H9 (cell line): ENCODE data around the gene COMTD1. TPM values are rescaled to one million over a fixed set of nuclear protein-coding genes. Genes with fewer than 3 reads are reported as not detected.

ENCODE experiments used
- DNase-seq: peaks from one replicate; pipeline ENCODE4 v3.0.0-alpha.2; 2017
- H2AFZ ChIP-seq: one replicate; pipeline ENCODE4 v1.6.1; 2013; ENCODE audit warnings: mild to moderate bottlenecking, low read length, control low read depth, moderate library complexity
- H2AK5ac ChIP-seq: 2 replicates; pipeline ENCODE4 v1.6.1; 2013; ENCODE audit warnings: low read length, control low read depth, mixed read lengths; ENCODE audit not compliant: insufficient read length
- H2BK120ac ChIP-seq: one replicate; pipeline ENCODE4 v1.6.1; 2013; ENCODE audit warnings: low read depth, mild to moderate bottlenecking, low read length, control low read depth, inconsistent platforms; ENCODE audit not compliant: poor library complexity, severe bottlenecking
- H2BK12ac ChIP-seq: 2 replicates; pipeline ENCODE4 v1.6.1; 2013; ENCODE audit warnings: low read length, control low read depth, mixed read lengths, low read depth; ENCODE audit not compliant: insufficient read length
- H2BK15ac ChIP-seq: 2 replicates; pipeline ENCODE4 v1.6.1; 2013; ENCODE audit warnings: low read depth, low read length, control low read depth
- H2BK20ac ChIP-seq: one replicate; pipeline ENCODE4 v1.6.1; 2013; ENCODE audit warnings: low read depth, mild to moderate bottlenecking, low read length, control low read depth, inconsistent platforms; ENCODE audit not compliant: poor library complexity, severe bottlenecking
- H2BK5ac ChIP-seq: 2 replicates; pipeline ENCODE4 v1.6.1; 2013; ENCODE audit warnings: low read length, control low read depth, mixed read lengths; ENCODE audit not compliant: insufficient read length
- H3K14ac ChIP-seq: 2 replicates; pipeline ENCODE4 v1.6.1; 2013; ENCODE audit warnings: low read length, control low read depth; ENCODE audit not compliant: insufficient read depth
- H3K18ac ChIP-seq: 2 replicates; pipeline ENCODE4 v1.6.1; 2013; ENCODE audit warnings: low read depth, mild to moderate bottlenecking, mixed read lengths, low read length, control low read depth; ENCODE audit not compliant: insufficient read length
- H3K23ac ChIP-seq: 2 replicates; pipeline ENCODE4 v1.6.1; 2013; ENCODE audit warnings: low read length, control low read depth, mixed read lengths, low read depth; ENCODE audit not compliant: insufficient read length
- H3K23me2 ChIP-seq: 2 replicates; pipeline ENCODE4 v1.6.1; 2013; ENCODE audit warnings: low read depth, mild to moderate bottlenecking, mixed read lengths, low read length, control low read depth; ENCODE audit not compliant: insufficient read length, poor library complexity, severe bottlenecking
- H3K27ac ChIP-seq: 2 replicates; pipeline ENCODE4 v1.5.1; 2013; ENCODE audit warnings: low read length, control low read depth, mixed read lengths, low read depth; ENCODE audit not compliant: insufficient read length
- H3K27me3 ChIP-seq: 2 replicates; pipeline ENCODE4 v1.6.1; 2013; ENCODE audit warnings: low read length, control low read depth, inconsistent platforms; ENCODE audit not compliant: insufficient read depth
- H3K4ac ChIP-seq: 2 replicates; pipeline ENCODE4 v1.6.1; 2013; ENCODE audit warnings: low read depth, mild to moderate bottlenecking, control low read depth, inconsistent platforms, low read length, moderate library complexity
- H3K4me1 ChIP-seq: 2 replicates; pipeline ENCODE4 v1.6.1; 2013; ENCODE audit warnings: low read length, control low read depth, inconsistent platforms; ENCODE audit not compliant: insufficient read depth
- H3K4me2 ChIP-seq: 2 replicates; pipeline ENCODE4 v1.6.1; 2013; ENCODE audit warnings: low read length, control low read depth, mixed read lengths; ENCODE audit not compliant: insufficient read length, insufficient read depth
- H3K56ac ChIP-seq: 2 replicates; pipeline ENCODE4 v1.6.1; 2013; ENCODE audit warnings: low read depth, mild to moderate bottlenecking, mixed read lengths, low read length, control low read depth; ENCODE audit not compliant: insufficient read length
- H3K79me1 ChIP-seq: 2 replicates; pipeline ENCODE4 v1.6.1; 2013; ENCODE audit warnings: low read depth, mild to moderate bottlenecking, moderate library complexity, low read length, control low read depth, inconsistent platforms; ENCODE audit not compliant: insufficient read depth, poor library complexity, severe bottlenecking
- H3K79me2 ChIP-seq: 2 replicates; pipeline ENCODE4 v1.6.1; 2013; ENCODE audit warnings: low read length, control low read depth, inconsistent platforms; ENCODE audit not compliant: insufficient read depth
- H3K9ac ChIP-seq: 2 replicates; pipeline ENCODE4 v1.6.1; 2013; ENCODE audit warnings: low read length, control low read depth, mixed read lengths; ENCODE audit not compliant: insufficient read length; ENCODE audit errors: extremely low read depth
- H3K9me3 ChIP-seq: one replicate; pipeline ENCODE4 v1.6.1; 2013; ENCODE audit warnings: low read depth, low read length, inconsistent platforms; ENCODE audit not compliant: control insufficient read depth
- H3T11ph ChIP-seq: one replicate; pipeline ENCODE4 v1.6.1; 2013; ENCODE audit warnings: mild to moderate bottlenecking, low read length, control low read depth, inconsistent platforms
- H4K20me1 ChIP-seq: one replicate; pipeline ENCODE4 v1.6.1; 2013; ENCODE audit not compliant: control insufficient read depth, insufficient read length, insufficient read depth
- H4K5ac ChIP-seq: 2 replicates; pipeline ENCODE4 v1.6.1; 2013; ENCODE audit warnings: low read depth, mild to moderate bottlenecking, mixed read lengths, low read length, control low read depth; ENCODE audit not compliant: insufficient read length
- H4K8ac ChIP-seq: replicated peaks from 2 replicates; pipeline ENCODE4 v1.6.1; 2013; ENCODE audit warnings: low read length, control low read depth, mixed read lengths, low read depth; ENCODE audit not compliant: insufficient read length
- H4K91ac ChIP-seq: 2 replicates; pipeline ENCODE4 v1.6.1; 2013; ENCODE audit warnings: low read depth, mild to moderate bottlenecking, moderate library complexity, mixed read lengths, low read length, control low read depth; ENCODE audit not compliant: insufficient read length
- H3K27ac Mint-ChIP-seq, 3 experiments: 2 replicates in 2 of 3; 3 replicates in 1 of 3; pipeline ENCODE4 v1.8.0; 2020 to 2021; ENCODE audit warnings: mixed read lengths in 3 of 3, mild to moderate bottlenecking in 1 of 3, moderate library complexity in 1 of 3
- H3K27me3 Mint-ChIP-seq: 2 replicates; pipeline ENCODE4 v1.8.0; 2021; ENCODE audit warnings: low read depth, mild to moderate bottlenecking, moderate library complexity, mixed read lengths
- H3K36me3 Mint-ChIP-seq, 3 experiments: 2 replicates in 2 of 3; 3 replicates in 1 of 3; pipeline ENCODE4 v1.8.0; 2020 to 2021; ENCODE audit warnings: low read depth in 3 of 3, mixed read lengths in 3 of 3; ENCODE audit not compliant: insufficient read depth in 1 of 3
- H3K4me1 Mint-ChIP-seq, 2 experiments: 2 replicates each; pipeline ENCODE4 v1.8.0; 2020; ENCODE audit warnings: mixed read lengths in 2 of 2
- H3K4me3 Mint-ChIP-seq, 2 experiments: 2 replicates in 1 of 2; 3 replicates in 1 of 2; pipeline ENCODE4 v1.8.0; 2020 to 2021; ENCODE audit warnings: mild to moderate bottlenecking in 2 of 2, mixed read lengths in 2 of 2, moderate library complexity in 1 of 2
- H3K9me3 Mint-ChIP-seq, 2 experiments: 2 replicates in 1 of 2; 3 replicates in 1 of 2; pipeline ENCODE4 v1.8.0; 2020; ENCODE audit warnings: mild to moderate bottlenecking in 2 of 2, mixed read lengths in 2 of 2, moderate library complexity in 1 of 2
- CTCF ChIP-seq: fragments of 200-600 bp; sonication (generic); conservative IDR thresholded peaks from 3 replicates; pipeline ENCODE4 v1.8.0; 2021; ENCODE audit warnings: antibody characterized with exemption, mild to moderate bottlenecking
- WGBS: extraction: QIAGEN DNeasy Blood & Tissue Kit; methylation state at CpG from one replicate; pipeline ENCODE4 v1.1.7; 2013; ENCODE audit warnings: missing lambda C conversion rate, low lambda C conversion rate, mixed read lengths; ENCODE audit not compliant: insufficient read length; ENCODE audit errors: extremely low coverage; 5-methylcytosine and 5-hydroxymethylcytosine counted together
- total RNA-seq: library from RNA; stranded (reverse); gene quantifications from 2 replicates; pipeline ENCODE4 v1.2.1, GENCODE V29; 2021

The COMTD1 gene
- total RNA-seq, 1 experiment from 2014 or later, result 28.3 TPM

GRCh38 chr10:75186310-75186709 is 49.4 kb downstream of the COMTD1 start:
- no peak overlapping the region for H2AFZ ChIP-seq
- H3K27me3 ChIP-seq, result no peaks in the 10 kb centered on the region
- H4K8ac ChIP-seq, result no peak overlapping the region
- no peak overlapping the region for H3T11ph ChIP-seq
- no peaks in the 10 kb centered on the region for H3K23me2 ChIP-seq
- no peak overlapping the region for H2AK5ac ChIP-seq
- H2BK120ac ChIP-seq, result no peak overlapping the region
- H4K20me1 ChIP-seq, result no peaks in the 10 kb centered on the region
- no peak overlapping the region for H2BK12ac ChIP-seq
- H3K18ac ChIP-seq, result no peak overlapping the region
- no peak overlapping the region for H3K9ac ChIP-seq
- H3K79me1 ChIP-seq, result no peaks in the 10 kb centered on the region
- no peaks in the 10 kb centered on the region for H3K9me3 ChIP-seq
- no peak overlapping the region for H4K91ac ChIP-seq
- no peak overlapping the region for H4K5ac ChIP-seq
- no peak for DNase-seq
- no peak overlapping the region for H3K56ac ChIP-seq
- Mint-ChIP-seq H3K27me3 (no peaks in the 10 kb centered on the region), H3K36me3 (peaks cover 0 to 13% (median 4%) of the 10 kb centered on the region in 3 experiments; a peak in 3 of 7 replicates), H3K4me3 (no peak overlapping the region), H3K27ac (peak overlapping the region; percentile 85 to 94 (median 88)), H3K4me1 (peaks cover 14 to 30% of the 10 kb centered on the region in 2 experiments), H3K9me3 (no peaks in the 10 kb centered on the region)
- no peak overlapping the region for H3K4me2 ChIP-seq
- no peak overlapping the region for H3K27ac ChIP-seq
- H2BK5ac ChIP-seq, result no peak overlapping the region
- H3K4ac ChIP-seq, result no peak overlapping the region
- H2BK20ac ChIP-seq, result no peak overlapping the region
- H3K79me2 ChIP-seq, result no peaks in the 10 kb centered on the region
- no peak overlapping the region for H3K14ac ChIP-seq
- H3K4me1 ChIP-seq, result peaks cover 2% of the 10 kb centered on the region; the same call in 1 of the 2 replicates
- WGBS, result no CpG with 5 or more reads among the region's 4 CpGs
- TF ChIP-seq CTCF, result no peak
- no peak overlapping the region for H3K23ac ChIP-seq
- H2BK15ac ChIP-seq, result no peak overlapping the region

Other genes starting within 250 kb of the COMTD1 start
- 16.7 and 18.8 TPM in 2 replicates for gene SAMD8, start 124.3 kb downstream of the COMTD1 start, total RNA-seq
- 264 and 271 TPM in 2 replicates for gene VDAC2, start 25.2 kb downstream of the COMTD1 start, total RNA-seq
- gene ZNF503, start 165.8 kb upstream of the COMTD1 start, total RNA-seq, result 0.09 and 0.13 TPM in 2 replicates
- gene LRMDA, start 195.7 kb upstream of the COMTD1 start, total RNA-seq, result 1.8 and 2.1 TPM in 2 replicates